NCI-H774 (cell line): ENCODE measurements around the gene MPO.

Experiments used
- DNase-seq: peaks from one replicate; lab custom pipeline; 2025; lab: John Stamatoyannopoulos, UW

The MPO gene

DNA sequence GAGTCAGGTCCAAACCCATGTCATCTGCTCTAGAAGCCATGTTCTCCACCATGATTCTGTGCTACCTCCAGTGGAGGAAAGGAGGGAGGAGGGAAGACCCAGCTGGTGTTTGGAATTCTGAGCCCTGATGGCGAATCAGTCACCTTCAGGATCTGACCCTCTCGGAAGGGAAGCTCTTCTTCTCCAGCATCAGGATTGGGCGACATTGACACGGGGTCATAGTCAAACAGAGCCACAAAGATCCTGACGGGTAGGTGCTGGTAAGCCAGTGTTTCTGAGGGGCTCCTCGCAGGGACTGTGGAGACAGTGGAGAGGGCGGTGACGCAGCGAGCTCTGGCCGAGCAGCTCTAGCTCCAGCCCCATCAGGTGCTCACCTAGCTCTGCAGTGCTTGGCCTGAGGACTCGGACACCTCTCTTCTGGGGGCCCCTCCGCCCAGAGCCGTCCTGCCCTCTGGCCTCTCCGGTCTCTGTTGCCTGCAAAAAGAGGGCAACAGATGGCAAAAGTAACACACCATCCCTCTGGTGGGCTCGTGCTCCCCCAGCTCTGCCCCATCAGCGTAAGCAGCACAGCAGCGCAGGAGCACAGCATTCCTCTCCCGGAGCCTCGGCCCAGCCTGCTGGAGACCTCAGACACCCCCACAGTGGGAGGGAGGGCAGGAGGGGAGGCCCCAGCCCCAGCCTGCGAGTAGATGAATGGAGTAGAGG lies 26.9 kb upstream of the MPO start:
- DNase-seq = no peak

DNA sequence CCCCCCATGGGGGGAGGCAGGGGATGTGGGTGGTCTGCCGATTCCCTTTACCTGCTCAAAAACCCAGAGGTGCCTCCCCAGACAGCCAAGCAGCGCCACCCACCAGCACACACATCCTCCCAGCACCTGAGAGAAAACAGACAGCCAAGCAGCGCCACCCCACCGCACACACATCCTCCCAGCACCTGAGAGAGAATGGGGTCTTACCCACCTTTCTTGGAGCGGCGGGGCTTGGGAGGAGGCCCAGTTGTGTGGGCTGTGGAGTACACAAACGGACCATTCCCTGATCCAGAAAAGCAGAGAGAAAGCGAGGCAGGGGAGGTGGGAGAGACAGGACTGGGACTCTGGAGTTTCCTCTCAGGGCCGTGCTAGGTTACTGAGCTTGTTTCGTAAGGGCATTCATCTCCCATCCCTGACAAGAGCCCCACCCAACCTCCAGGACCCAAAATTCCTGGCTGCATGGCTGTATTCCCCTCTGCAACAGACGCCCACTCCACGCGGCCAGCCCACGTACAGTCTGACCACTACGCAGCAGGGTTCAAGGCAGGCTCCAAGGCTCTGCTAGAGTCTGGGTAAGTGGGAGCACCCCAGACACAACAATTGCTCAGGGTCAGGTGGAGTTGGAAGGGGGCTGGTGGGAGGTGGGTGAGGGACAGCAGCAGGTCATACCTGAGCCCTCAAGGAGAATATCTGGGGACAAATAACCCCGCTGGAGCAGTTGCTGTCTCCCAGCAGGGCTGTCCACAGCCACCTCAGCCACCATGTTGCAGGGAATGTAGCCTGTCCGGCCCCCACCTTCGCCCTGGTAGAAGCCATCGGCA lies 25.6 kb upstream of the MPO start:
- no peak for DNase-seq

DNA sequence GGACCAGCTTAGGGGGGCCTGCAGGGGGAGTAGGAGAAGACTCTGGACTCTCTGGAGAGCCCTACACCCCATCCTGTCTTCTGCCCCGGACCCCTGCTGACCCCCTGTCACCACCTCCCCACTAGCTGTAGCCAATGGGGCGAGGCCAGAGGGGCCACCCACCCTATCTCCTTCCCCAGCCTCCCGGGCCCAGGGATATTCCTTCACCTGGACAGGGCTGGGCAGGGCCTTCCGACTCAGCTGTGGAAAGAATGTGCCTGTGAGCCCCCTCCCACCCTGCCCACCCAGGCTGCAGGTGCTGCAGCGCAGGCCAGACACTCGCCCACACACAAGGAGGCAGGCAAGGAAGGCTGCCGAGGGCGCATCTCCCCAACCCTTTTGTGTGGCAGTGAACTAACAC lies 24.9 kb upstream of the MPO start:
- DNase-seq = no peak

- DNase-seq = no peak
These were observed 24.2 kb upstream of the MPO start for GRCh38 chr17:58304750-58305486.

DNA sequence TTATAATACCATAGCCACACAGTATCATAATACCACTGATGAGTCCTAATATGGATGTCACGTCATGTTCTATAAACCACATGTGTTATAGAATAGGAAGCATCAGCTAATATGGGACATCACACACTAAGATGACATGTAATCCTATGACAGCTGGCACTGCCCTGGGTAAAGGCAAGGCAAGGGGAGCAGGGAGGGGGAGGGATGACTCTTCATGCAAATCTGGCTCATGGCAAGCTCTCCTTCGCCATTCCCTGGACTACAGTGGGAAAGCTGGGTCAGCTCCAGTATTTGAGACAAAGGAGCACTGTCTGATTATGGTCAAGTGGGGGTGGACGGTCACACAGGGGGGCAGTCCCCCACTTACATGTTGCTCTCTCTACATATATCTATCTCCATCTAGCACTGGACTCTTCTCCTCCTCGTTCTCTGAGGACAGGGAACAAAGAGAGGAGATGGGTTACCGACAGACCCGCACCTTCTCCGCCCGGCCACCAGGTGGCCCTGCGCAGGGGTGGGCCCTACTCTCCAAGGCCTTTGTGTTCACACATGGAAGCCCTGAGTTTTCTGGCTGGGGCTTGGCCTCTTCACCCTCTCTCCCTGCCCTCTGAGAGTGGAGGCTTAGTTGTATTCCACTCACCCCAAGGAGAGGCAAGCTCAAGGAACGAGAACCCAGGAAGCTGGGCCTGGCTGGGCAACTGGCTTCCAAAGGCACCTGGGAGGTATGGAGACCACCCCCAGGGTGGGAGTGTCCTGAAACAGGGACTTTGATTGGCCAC lies 23.4 kb upstream of the MPO start:
- DNase-seq = peak; percentile 25

GRCh38 chr17:58302919-58303585 lies 22.3 kb upstream of the MPO start:
- no peak for DNase-seq

DNA sequence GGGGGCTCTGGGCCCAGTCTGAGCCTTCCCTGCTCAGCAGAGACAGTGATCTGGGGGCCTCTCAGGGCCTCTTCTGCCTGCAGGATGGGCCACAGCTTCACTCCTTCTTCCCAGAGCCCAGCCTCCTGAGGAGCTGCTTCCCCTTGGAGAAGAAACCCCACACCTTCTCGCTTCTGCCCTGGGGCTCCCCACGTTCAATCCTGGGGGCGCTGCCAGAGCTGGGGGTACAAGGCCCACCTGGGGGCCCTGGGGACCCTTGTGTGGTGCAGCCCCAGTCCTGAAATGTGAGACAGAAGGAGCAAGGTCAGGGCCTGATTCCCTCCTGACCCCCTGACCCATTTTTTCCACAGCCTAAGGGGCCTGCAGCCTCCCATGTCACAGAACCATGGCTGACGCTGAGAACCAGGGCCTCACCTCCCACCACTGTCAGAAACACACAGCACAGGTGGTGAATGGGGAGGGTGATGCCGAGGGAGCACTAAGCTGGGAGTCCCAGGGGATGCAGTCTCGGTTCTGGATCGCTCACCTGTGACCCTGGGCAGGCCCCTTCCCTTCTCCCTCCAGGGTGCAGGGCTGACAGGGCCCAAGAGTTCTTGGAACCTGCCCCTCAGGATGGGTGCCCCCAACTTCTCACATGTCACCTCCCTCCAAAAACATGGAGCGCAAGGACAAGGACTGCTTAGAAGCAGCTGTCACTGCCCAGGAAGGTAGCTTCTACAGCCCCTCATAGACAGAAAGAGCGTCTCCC lies 21.6 kb upstream of the MPO start:
- DNase-seq = no peak

GRCh38 chr17:58301504-58302150 lies 20.9 kb upstream of the MPO start:
- no peak for DNase-seq

- DNase-seq = no peak
These were observed 19.6 kb upstream of the MPO start for GRCh38 chr17:58300336-58300735.

DNA sequence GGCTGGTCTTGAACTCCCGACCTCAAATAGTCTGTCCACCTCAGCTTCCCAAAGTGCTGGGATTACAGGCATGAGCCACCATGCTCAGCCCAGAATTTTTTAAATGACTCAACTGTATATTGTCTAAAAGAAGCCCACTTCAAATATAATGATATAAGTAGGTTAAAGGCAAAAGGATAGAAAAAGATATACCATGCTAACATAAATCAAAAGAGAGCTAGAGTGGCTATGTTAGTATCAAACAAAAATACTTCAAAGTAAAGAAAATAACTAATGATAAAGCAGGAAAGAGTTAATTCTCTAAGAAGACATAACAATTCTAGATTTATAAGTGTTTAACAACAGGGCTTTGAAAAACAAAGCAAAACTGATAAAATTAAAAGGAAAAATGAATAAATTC lies 13.3 kb upstream of the MPO start:
- DNase-seq = no peak

DNA sequence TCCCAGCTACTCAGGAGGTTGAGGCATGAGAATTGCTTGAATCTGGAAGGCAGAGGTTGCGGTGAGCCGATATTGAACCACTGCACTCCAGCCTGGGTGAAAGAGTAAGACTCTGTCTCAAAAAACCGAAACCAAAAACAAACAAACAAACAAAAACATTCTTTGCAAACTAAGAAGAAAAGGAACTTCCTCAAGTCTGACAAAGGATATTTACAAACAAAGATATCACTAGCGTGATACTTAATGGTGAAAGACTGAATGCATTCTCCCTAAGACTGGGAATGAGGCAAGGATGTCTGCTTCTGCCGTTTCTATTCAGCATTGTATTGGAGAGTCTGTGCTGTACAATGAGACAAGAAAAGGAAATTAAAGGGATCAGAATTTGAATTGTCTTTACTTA lies 10.5 kb upstream of the MPO start:
- DNase-seq = no peak

GRCh38 chr17:58289869-58290268 lies 9.1 kb upstream of the MPO start:
- no peak for DNase-seq

DNA sequence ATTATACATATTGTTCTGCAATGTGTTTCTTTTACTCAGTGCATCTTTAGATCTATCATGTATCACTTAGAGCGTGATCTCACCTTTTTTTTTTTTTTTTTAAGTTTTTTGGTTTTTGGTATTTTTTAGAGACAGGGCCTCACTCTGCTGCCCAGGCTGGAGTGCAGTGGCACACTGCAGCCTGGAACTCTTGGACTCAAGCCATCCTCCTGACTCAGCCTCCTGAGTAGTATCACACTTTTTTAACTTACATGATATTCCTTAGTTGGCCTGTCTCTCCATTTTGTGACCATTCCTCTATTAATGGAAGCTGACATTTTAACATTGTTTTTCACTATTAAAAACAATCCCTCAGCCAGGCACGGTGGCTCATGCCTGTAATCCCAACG lies 4.7 kb upstream of the MPO start:
- no peak for DNase-seq

DNA sequence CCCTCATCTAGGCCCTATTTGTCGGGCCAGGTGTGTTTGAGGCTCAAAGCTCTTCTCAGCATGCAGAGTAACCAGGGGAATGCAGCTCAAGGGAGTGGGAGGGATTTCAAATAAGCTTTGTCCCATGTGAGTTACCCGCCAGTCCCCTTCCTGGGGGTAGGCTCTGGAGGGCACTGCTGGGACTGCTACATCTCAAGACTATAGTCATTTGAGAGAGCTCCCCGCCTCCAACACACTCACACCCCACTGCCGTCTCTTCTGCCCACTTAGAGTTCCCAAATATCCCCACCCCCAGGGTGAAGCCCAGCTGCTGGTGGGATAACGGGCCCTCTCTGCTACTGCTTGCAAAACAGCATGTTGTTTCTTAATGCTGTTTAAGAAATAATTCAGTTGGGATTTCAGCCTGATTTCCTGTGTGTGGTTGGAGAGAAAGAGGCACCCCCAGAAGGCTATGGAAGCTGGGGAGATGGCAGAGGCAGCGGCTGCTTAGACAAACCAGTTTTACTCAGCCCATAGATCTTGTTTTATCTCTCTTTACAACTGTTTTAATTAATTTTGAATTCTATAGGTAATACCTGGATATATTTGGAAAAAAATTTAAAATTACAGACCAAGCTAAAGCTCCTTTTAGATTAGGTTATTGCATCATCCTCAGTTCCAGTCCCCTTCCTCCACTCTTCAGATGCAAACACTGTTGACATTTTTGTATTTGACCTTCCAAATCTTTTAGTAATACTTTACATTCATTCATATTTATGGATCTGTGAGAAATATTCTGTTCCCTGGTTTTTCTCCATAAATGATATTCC lies 4.1 kb upstream of the MPO start:
- DNase-seq = no peak

DNA sequence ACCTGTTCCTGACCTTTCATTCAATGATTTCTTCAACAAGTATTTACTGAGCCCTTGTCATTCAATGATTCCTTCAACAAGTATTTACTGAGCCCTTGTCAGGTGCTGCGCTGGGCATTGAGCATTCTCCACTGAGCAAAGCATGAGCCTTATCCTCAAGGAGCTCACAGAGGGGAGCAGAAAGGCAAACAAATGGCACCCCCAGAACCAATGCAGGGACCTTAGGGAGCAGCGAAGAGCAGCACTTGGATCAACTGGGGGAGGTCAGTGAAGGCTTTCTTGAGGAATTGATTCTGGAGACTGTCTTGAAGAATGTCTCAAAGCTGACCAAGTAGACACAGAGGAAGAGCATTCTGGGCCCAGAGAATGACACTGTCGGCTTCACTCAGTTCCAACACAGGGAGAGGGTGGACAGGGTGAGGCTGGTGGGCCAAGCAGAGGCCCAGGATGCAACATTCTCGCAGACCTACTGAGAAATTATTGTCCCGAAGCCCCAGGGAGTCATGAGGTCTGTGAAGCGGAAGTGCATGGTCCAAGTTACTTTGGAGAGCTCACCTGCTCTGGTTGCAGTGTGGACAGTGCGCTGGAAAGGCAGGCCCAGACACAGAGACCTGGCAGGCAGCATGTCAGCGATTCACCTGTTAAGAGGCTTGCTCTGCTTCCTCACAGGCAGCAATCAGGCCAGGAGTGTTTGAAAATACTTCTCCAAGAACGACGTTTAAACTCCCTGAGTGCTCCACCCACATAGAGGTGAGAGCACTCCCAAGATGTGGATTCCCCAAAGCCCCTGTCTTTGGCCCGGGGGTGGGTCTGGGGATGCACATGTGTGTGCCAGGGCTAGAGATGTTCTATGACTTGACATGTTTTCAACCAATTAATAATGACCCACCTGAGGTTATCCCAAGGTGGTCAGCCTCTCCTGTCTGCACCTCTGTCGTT lies 3.2 kb upstream of the MPO start:
- DNase-seq = no peak

- DNase-seq = no peak
These were observed 1.7 kb upstream of the MPO start for GRCh38 chr17:58282442-58282841.

- DNase-seq = no peak
These were observed 826 bp upstream of the MPO start for GRCh38 chr17:58281511-58282011.
